GM21526 (cell line): ENCODE data around the gene TRNP1.

Source experiments
- ATAC-seq: cut with Tn5 transposase; IDR thresholded peaks from one replicate; pipeline ENCODE4 v1.9.1; 2021; ENCODE audit warnings: moderate library complexity; ENCODE audit not compliant: unreplicated experiment, low FRiP score

The TRNP1 gene

DNA sequence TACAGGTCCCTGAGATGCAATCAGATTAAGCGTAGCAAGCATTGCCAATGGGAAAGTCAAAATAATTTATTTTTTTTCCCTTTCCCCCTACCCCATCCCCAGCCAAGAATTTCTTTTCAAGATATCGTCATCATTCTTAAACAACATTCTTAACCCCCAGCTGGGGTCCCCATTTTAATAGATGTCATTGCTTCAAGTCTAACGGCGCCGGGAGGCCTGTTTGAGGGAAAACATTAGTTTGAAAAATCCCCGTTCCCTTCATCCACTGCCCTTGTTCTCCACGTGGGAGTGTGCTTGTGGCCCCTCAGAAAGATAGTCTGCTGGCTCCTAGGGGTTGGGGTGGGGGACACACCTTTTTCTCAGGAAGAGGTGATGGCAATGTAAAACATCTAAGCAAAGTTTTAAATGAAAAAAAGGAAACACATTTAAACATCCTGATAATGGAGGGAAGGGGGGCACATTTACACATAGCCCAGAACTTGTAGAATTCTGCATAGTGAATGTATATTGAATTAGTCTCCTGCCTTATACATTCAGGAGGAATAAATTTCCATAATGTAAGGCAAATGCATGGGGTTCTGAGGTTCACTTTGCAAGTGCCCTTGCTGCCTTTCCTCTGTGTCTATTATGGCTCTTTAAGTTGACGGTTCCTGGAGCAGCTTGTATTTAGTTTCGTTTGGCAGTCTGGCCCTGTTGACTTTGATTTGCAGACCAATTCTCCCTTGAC, 6.8 kb downstream of the TRNP1 start:
- no peak for ATAC-seq

GRCh38 chr1:27000817-27001460, 7.4 kb downstream of the TRNP1 start:
- no peak for ATAC-seq

GRCh38 chr1:27001570-27002360, 8.3 kb downstream of the TRNP1 start:
- ATAC-seq, result no peak

GRCh38 chr1:27003745-27004470, 10.4 kb downstream of the TRNP1 start:
- ATAC-seq, result no peak

DNA sequence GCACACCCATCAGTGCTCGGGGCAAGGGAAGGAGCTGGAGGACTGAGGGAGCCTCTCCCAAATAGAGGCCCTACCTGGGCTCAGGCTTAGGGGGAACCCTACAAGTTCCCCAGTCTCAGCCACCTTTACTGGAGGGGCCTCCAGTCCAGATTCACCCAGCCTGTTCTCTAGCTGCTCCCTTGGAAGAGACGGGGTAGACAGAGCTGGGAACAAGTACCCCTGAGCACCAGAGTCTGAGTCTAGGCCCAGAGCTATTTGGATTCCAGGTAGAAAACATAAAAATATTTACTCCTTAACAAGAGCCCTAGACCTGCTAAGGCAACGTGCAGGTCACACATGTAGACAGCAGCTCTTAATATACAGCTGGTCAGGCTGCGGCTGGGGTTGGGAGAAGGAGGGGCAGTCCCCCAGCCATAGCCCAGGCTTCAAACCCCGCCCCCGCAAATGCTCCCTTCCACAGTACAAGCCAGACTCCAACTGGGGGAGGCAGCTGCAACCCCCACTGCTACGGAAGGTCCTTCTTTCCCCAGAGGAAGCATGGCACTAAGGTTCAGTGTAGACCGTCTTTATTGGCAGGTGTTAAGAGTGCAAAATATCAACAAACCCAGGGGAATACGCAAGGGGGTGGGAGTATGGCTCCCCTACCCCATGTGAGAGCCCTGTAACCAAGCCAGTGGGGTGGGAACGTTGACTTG, 11.1 kb downstream of the TRNP1 start:
- no peak for ATAC-seq

DNA sequence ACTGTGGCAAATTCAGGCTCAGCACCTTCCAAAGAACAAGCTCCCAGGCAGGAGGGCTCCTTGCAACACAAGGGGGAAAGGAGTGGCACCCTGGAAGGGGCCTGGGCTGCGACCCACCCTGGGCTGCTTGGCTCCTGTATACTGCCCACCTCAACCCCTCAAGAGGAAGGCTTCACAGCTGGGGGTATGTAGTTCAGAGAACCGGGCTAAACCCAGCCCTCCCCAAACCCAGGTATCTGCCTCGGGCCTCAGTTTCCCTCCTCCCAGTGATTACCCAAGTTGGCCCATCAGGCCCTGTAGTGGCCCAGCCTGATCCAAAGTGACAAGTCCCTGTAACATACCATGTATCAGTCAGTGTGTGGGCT, 11.7 kb downstream of the TRNP1 start:
- no peak for ATAC-seq

GRCh38 chr1:27005648-27006496, 12.4 kb downstream of the TRNP1 start:
- no peak for ATAC-seq

GRCh38 chr1:27006683-27007082, 13.2 kb downstream of the TRNP1 start:
- no peak for ATAC-seq

- no peak for ATAC-seq
These were observed 14.6 kb downstream of the TRNP1 start for GRCh38 chr1:27007909-27008582.

DNA sequence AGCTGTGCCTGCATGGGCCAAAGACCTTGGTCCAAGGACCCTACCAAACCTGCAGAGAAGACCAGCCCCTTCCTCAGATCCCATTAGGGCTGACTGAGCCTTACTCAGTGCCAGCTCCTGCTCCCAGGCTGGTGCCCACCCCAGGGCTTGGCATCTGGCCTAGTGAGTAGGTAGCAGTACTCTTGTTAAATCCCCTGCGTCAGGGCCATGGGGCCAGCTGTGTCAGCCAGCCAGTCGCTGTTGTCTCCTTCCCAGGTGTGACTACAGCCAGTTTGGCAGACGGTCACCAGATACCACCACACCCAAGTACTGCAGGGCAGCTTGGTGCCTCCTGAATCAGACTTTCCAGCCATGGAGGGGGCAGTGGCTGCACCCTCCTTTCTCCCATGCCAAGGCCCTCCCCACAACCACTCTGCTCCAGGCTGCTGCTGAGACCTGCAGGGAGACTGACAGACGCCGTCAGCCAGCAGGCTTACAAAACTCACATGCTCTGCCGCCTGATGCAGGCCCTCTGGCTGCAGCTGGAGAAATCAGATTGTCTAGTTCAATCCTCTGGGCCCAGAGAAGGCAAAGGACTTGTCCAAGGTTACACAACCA, 16.2 kb downstream of the TRNP1 start:
- no peak for ATAC-seq

DNA sequence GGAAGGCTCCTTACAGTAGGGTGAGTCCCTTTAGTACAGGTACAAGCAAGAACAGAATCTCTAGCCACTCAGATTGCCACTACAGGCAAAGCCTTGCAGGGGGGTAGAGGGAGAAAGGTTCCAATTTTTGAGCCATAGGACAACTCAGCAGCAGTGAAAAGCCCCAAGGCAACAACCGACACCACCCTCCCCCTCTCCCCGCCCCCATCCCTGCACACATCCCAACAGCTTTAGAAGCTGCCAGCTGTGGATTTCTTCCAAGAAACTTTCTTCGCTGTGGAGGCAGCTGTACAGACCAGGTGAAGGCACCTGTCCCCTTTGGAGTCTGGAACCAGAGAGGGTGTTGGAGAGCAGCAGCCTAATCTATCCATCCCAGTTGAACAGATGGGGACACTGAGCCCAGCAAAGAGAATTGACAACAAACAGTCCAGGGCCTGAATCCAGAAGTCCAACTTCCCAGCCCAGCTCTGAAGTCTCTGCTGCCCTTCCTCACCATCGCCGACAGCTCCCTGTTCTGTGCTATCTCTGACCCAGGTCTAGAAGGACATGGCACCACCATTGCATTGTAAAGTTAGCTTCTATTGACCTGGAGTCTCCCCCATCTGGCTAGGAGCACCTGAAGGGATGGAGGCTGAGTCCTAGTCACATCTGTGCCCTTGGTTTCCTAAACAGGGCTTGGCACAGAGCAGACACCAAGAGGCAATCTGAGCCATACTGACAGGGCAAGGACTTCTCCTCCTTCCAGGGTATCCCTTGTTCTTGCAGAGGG, 16.9 kb downstream of the TRNP1 start:
- no peak for ATAC-seq

- ATAC-seq, result no peak
These were observed 17.7 kb downstream of the TRNP1 start for GRCh38 chr1:27011058-27011764.

GRCh38 chr1:27011976-27012563, 18.6 kb downstream of the TRNP1 start:
- ATAC-seq, result no peak

- ATAC-seq, result no peak
These were observed 21.8 kb downstream of the TRNP1 start for GRCh38 chr1:27015260-27015659.

DNA sequence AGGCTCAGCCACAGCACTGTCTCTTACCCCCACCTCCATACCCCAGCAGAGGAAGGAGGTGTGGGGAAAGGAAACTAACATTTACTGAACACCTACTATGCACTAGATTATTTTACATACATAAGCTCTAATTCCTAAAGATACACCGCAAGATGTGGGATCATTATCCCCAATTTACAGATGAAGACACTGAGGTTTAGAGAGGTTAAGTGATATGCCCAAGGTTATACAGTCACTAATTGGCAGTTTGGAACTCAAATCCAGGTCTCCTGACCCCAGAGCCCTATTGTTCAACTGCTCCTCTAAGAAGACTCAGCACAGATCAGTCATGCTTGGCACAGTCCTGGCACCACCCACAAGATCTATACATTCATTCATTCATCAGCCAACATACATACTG, 22.9 kb downstream of the TRNP1 start:
- ATAC-seq, result no peak

- no peak for ATAC-seq
These were observed 23.7 kb downstream of the TRNP1 start for GRCh38 chr1:27017207-27017606.

DNA sequence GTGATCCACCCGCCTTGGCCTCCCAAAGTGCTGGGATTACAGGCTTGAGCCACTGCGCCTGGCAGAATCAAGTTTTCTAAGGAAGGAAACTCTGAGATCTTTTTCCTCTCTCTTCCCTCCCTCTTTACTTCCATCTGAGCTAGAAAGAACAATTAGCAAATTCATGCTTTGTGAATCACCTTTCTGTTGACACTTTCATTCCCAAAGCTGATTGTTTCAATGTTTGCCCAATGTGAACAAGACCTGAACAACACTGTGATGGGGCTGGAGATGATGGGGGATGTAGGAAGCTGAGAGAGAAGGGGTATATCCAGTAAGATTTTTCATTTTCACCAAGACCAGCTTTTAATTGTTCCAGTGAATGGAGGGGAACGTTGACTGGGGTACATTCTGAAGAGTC, 24.8 kb downstream of the TRNP1 start:
- no peak for ATAC-seq
